Measurements from ENCODE around the gene EXOSC2. TPM values are rescaled to one million over a fixed set of nuclear protein-coding genes. Genes with fewer than 3 reads are reported as not detected.

The EXOSC2 gene
- total RNA-seq, 3 donors from 2014 or later (not counting 1 experiment from before 2014, with no cell fraction given): 40.7 to 49.0 (median 47.1) TPM

DNA sequence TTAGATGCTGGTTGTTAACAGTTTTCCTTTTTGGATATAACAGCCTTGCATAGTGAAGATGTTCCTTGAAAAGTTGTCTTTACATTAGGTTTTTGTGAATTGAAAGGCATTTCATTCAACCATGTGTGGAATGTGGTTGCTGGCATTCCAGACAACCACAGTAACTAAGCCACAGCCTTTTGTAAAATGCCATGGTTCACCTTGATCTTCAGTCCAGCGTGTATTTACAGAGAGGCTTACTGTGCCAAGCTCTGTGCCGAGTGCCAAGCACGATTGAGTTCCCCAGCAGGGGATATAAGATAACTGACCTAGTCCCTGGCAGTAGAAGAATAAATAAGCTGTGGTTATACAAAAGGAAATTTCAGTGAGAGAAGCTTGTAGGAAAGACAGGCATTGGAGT lies 4.9 kb downstream of the EXOSC2 start:
- peaks cover 26% of the 10 kb centered on the region for H3K36me3 Mint-ChIP-seq
- no peaks in the 10 kb centered on the region for H3K9me3 Mint-ChIP-seq

DNA sequence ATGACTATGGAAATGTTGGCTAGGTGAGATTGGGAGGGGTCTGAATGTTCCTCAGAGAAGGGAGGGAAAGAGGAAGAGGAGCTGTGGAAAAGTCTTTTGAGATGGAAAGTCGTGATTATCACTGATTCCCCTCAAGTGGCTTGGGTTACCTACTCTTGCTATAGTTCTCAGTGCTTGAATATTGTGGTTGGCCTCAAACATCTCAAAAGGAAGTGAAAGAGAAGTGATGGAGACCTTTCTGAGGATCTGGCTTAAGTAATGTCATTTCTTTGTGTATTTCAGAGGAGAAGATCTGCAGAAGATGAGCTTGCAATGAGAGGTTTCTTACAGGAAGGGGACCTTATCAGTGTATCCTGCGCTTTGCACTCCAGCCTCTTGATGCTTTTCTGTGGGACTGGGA lies 5.5 kb downstream of the EXOSC2 start:
- no peak overlapping the region for H3K4me3 Mint-ChIP-seq
- Histone ChIP-seq H3K36me3 (ENCODE audit: control insufficient read depth, insufficient read depth, low read length) (peaks cover 63% of the 10 kb centered on the region), H3K4me3 (ENCODE audit: low read length) (no peak overlapping the region), H3K4me1 (ENCODE audit: control insufficient read depth, insufficient read depth, low read length) (peaks cover 12% of the 10 kb centered on the region), H3K27ac (ENCODE audit: low read length) (no peak overlapping the region), H3K9me3 (ENCODE audit: control insufficient read depth, insufficient read depth, low read length) (no peaks in the 10 kb centered on the region), H3K27me3 (ENCODE audit: control insufficient read depth, insufficient read depth, low read length) (no peaks in the 10 kb centered on the region)
- H3K27me3 Mint-ChIP-seq (ENCODE audit: low read depth in 2 of 2): no peaks in the 10 kb centered on the region
- H3K4me1 Mint-ChIP-seq: peaks cover 30 to 41% of the 10 kb centered on the region in 2 donors
- ATAC-seq: no peak
- WGBS (ENCODE audit: insufficient coverage): 80% methylated on average over 2 of the region's 2 CpGs
- DNase-seq: no peak
- H3K9me3 Mint-ChIP-seq: no peaks in the 10 kb centered on the region
- intact Hi-C loops (cut with micrococcal nuclease): no loop called here
- TF ChIP-seq, protein P1, sequence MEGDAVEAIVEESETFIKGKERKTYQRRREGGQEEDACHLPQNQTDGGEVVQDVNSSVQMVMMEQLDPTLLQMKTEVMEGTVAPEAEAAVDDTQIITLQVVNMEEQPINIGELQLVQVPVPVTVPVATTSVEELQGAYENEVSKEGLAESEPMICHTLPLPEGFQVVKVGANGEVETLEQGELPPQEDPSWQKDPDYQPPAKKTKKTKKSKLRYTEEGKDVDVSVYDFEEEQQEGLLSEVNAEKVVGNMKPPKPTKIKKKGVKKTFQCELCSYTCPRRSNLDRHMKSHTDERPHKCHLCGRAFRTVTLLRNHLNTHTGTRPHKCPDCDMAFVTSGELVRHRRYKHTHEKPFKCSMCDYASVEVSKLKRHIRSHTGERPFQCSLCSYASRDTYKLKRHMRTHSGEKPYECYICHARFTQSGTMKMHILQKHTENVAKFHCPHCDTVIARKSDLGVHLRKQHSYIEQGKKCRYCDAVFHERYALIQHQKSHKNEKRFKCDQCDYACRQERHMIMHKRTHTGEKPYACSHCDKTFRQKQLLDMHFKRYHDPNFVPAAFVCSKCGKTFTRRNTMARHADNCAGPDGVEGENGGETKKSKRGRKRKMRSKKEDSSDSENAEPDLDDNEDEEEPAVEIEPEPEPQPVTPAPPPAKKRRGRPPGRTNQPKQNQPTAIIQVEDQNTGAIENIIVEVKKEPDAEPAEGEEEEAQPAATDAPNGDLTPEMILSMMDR (IDR thresholded peaks at IDR 0.05): no peak
- H3K36me3 Mint-ChIP-seq: peaks cover 29% of the 10 kb centered on the region
- no peak overlapping the region for H3K27ac Mint-ChIP-seq

More for the DNA sequence above, 4.9 kb downstream of the EXOSC2 start:
- H3K4me3 Mint-ChIP-seq: no peak overlapping the region
- H3K4me1 ChIP-seq (ENCODE audit: control insufficient read depth, insufficient read depth, low read length): peaks cover 15% of the 10 kb centered on the region
- 99% methylated on average over 3 of the region's 3 CpGs for WGBS (ENCODE audit: insufficient coverage)
- no peaks in the 10 kb centered on the region for H3K27me3 ChIP-seq (ENCODE audit: control insufficient read depth, insufficient read depth, low read length)
- no peak overlapping the region for H3K27ac Mint-ChIP-seq
- TF ChIP-seq, protein P1 (IDR thresholded peaks at IDR 0.05): no peak
- no peaks in the 10 kb centered on the region for H3K27me3 Mint-ChIP-seq (ENCODE audit: low read depth in 2 of 2)
- H3K4me3 ChIP-seq (ENCODE audit: low read length): no peak overlapping the region
- intact Hi-C loops (cut with micrococcal nuclease): no loop called here
- H3K4me1 Mint-ChIP-seq: peaks cover 33 to 45% of the 10 kb centered on the region in 2 donors
- ATAC-seq: no peak
- H3K9me3 ChIP-seq (ENCODE audit: control insufficient read depth, insufficient read depth, low read length): no peaks in the 10 kb centered on the region
- no peak overlapping the region for H3K27ac ChIP-seq (ENCODE audit: low read length)
- peaks cover 58% of the 10 kb centered on the region for H3K36me3 ChIP-seq (ENCODE audit: control insufficient read depth, insufficient read depth, low read length)
- no peak for DNase-seq

DNA sequence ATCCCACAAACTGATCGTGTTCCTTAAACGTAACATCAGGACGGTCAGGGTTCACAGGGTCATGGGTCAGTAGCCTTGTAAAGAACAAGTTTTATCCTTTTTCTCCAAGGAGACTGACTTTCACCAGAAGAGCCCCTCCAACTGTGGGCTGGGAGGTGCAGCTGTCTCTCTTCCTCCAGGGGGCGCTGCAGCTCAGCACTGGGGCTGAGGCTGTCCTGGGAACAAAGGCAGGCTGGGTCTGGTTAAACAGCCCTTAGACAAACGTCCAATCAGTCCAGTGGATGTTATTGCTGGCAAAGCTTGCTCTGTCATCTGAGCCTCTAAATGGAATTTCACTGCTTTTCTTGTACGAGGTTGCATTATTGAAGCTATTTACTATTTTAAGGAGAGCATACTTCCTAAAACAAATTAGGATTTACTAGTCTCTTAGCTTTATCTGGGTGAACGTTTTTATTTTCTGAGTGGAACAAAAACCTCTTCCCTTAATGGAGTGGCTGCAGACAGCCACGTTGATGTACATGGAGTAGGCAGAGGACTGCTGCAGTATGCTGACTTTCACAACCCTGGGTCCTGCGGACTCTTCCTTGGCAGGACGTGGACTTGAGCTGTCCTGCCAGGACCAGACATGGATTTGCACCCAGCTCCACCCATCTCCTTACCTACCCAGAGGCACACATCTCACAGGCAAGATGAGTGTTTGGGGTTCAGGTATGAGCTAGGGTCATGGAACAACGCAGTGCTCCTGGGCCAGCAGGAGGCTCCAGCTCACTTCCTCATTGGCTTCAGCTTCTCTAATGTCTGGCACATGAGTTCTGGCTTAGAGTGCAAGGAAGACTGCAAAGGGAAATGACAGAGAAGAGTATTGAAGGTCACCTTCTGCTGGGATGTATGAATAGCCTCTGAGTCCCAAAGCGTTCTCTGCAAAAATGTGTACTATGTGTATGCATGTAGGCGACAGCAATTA lies 7.8 kb downstream of the EXOSC2 start:
- H3K9me3 Mint-ChIP-seq: no peaks in the 10 kb centered on the region

More for the DNA sequence above, 7.8 kb downstream of the EXOSC2 start:
- Histone ChIP-seq H3K27me3 (ENCODE audit: control insufficient read depth, insufficient read depth, low read length) (no peaks in the 10 kb centered on the region), H3K4me1 (ENCODE audit: control insufficient read depth, insufficient read depth, low read length) (no peaks in the 10 kb centered on the region), H3K27ac (ENCODE audit: low read length) (no peak overlapping the region), H3K9me3 (ENCODE audit: control insufficient read depth, insufficient read depth, low read length) (no peaks in the 10 kb centered on the region), H3K36me3 (ENCODE audit: control insufficient read depth, insufficient read depth, low read length) (peaks cover 66% of the 10 kb centered on the region), H3K4me3 (ENCODE audit: low read length) (no peak overlapping the region)
- ATAC-seq (peak; percentile 78 to 94 (median 86)), DNase-seq (peak; percentile 64 to 82)
- Mint-ChIP-seq H3K27ac (no peak overlapping the region), H3K36me3 (peaks cover 26% of the 10 kb centered on the region), H3K27me3 (ENCODE audit: low read depth in 2 of 2) (no peaks in the 10 kb centered on the region), H3K4me3 (no peak overlapping the region), H3K4me1 (peaks cover 15 to 24% of the 10 kb centered on the region in 2 donors)
- TF ChIP-seq, protein P1 (IDR thresholded peaks at IDR 0.05): peak; percentile 89
- intact Hi-C loops (cut with micrococcal nuclease): no loop called here
- 82% methylated on average over 10 of the region's 13 CpGs for WGBS (ENCODE audit: insufficient coverage)
